NCI-H1417 treated with DMSO at 0.1 percent for 48 hours (cell line): ENCODE data around the gene ADSS2.
"Not testable (repeated sequence)": the region's sequence is repeated elsewhere in the genome, so short reads cannot be mapped to it uniquely, and the experiment has no call there.

Experiments used
- DNase-seq: peaks from one replicate; lab custom pipeline; 2025; lab: John Stamatoyannopoulos, UW

ADSS2 gene

GRCh38 chr1:244395965-244396364 lies 55.7 kb downstream of the ADSS2 start:
- DNase-seq, result no peak

- DNase-seq, result no peak
Measured at GRCh38 chr1:244394826-244395765, 56.6 kb downstream of the ADSS2 start.

GRCh38 chr1:244394346-244394745 lies 57.4 kb downstream of the ADSS2 start:
- no peak for DNase-seq

- no peak for DNase-seq
Measured at GRCh38 chr1:244393604-244394176, 58.0 kb downstream of the ADSS2 start.

GRCh38 chr1:244391761-244392160 lies 59.9 kb downstream of the ADSS2 start:
- no peak for DNase-seq

GRCh38 chr1:244388961-244389360 lies 62.7 kb downstream of the ADSS2 start:
- DNase-seq, result no peak

- DNase-seq, result no peak
Measured at GRCh38 chr1:244387415-244387814, 64.3 kb downstream of the ADSS2 start.

GRCh38 chr1:244386595-244386994 lies 65.1 kb downstream of the ADSS2 start:
- DNase-seq, result no peak

- DNase-seq, result no peak
Measured at GRCh38 chr1:244384066-244384465, 67.6 kb downstream of the ADSS2 start.

GRCh38 chr1:244383278-244383884 lies 68.3 kb downstream of the ADSS2 start:
- DNase-seq, result no peak

GRCh38 chr1:244381878-244382565 lies 69.7 kb downstream of the ADSS2 start:
- DNase-seq, result no peak

GRCh38 chr1:244376126-244376525 lies 75.6 kb downstream of the ADSS2 start:
- DNase-seq, result no peak

- DNase-seq, result no peak
Measured at GRCh38 chr1:244375051-244375450, 76.7 kb downstream of the ADSS2 start.

GRCh38 chr1:244374484-244374883 lies 77.2 kb downstream of the ADSS2 start:
- not testable (repeated sequence) for DNase-seq

- no peak for DNase-seq
Measured at GRCh38 chr1:244371242-244372141, 80.2 kb downstream of the ADSS2 start.

- DNase-seq, result no peak
Measured at GRCh38 chr1:244370060-244370637, 81.6 kb downstream of the ADSS2 start.

- DNase-seq, result no peak
Measured at GRCh38 chr1:244369256-244370057, 82.3 kb downstream of the ADSS2 start.

GRCh38 chr1:244368279-244368678 lies 83.4 kb downstream of the ADSS2 start:
- DNase-seq, result no peak

GRCh38 chr1:244367399-244368114 lies 84.2 kb downstream of the ADSS2 start:
- no peak for DNase-seq
